GM19438 (cell line): ENCODE data around the gene SCN2A.

ENCODE experiments used
- ATAC-seq: cut with Tn5 transposase; IDR thresholded peaks from one replicate; pipeline ENCODE4 v1.9.1; 2021; ENCODE audit warnings: low read depth; ENCODE audit not compliant: unreplicated experiment

SCN2A gene

DNA sequence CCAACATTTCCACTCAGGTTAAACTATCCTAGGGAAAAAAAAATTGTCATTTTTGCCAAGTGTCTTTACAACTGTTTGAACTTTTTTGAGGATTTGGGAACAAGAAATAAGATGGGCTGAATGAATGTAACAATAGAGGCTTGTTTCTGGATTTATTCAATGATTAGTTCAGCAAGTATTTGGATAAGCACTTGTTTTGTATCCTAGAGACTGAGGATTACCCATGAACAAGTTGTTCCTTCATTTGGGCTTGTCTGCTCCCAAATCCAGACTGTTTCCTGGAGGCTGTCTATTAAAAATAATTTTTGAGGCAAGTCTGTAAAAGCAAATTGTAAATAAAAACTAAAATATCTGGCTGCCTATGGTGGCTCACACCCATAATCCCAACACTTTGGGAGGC, 168.3 kb downstream of the SCN2A start:
- ATAC-seq: no peak

DNA sequence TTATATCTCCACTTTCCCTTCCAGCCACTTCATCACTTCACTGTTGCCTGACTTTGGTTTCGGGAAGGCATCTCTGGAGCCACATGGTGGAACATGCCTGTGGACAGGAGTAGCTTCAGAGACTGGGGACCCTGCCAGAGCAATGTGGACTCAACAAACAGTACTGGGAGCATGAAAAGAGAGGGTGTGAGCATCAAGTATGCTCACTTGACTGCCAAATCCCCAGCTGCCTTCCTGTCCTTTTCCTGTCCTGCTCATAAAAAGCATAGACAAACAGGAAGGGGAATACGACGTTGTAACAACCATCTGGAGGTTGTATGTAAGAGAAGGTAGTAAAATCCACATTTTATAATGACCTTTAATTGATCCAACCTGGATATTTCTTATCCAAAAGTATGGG, 169.0 kb downstream of the SCN2A start:
- no peak for ATAC-seq

DNA sequence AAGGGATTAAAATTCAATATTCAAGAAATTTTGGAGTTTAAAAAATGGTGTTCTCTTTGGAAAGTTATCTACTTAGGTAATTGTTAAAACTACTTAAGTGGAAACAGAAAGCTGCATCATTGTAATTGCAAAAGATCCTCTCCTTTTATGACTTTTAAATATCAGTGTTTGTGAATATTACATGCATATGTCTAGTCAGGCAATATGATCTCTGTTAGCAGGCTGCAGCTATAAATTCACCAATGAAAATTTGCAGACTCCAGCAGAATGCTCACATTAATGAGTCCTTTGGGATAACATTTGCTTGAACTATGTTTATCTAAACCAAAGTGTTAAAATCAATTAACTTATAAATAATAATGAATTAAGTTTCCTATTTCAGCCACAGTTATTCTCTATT, 171.1 kb downstream of the SCN2A start:
- ATAC-seq: no peak

DNA sequence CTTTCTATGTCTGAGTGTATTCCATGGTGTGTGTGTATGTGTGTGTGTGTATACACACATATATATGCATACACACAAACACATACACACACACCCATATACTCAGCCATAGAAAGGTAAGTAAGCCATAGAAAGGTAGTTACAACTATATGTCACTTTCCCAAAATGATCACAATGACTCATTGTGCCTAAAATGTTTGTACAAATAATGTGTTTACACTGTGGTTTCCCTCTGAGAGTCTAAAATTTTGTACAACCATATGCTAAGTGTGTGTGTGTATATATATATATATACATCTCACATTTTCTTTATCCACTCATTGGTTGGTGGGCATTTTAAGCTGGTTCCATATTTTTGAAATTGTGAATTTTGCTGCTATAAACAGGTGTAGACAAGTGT, 175.0 kb downstream of the SCN2A start:
- ATAC-seq: no peak

DNA sequence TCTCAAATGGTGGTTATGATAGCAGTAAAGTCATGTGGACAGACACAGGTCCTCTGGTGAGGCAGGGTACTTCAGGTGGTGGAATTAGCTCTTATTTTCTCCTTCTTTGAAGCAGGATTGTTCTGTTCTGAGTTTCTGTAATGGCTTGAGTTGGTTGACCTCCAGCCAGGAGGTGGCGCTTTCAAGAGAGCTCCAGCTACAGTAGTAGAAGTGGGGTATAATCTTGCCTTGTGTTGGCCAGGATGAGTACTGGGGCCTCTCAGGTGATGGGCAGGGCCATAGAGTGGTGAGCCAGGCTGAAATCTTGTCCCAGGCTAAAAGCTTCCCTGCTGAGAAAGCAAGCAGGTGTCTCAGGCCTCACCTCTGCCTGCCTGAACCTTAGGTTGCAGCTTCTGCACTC, 177.8 kb downstream of the SCN2A start:
- ATAC-seq: no peak

- no peak for ATAC-seq
Measured at GRCh38 chr2:165420231-165420630, 181.0 kb downstream of the SCN2A start.

DNA sequence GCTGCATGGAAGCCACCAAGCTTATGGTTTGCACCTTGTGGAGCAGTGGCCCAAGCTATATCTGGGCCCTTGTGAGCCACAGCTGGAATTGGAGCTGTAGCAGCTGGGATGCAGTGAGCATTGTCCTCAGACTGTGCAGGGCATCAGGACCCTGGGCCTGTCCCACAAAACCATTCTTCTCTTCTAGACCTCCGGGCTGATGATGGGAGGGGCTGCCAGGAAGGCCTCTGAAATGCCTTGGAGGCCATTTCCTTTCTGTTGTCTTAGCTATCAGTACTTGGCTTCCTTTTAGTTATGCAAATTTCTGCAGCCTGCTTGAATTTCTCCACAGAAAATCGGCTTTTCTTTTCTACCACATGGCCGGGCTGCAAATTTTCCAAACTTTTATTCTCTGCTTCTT, 183.9 kb downstream of the SCN2A start:
- ATAC-seq: no peak

- no peak for ATAC-seq
Measured at GRCh38 chr2:165425556-165425955, 186.3 kb downstream of the SCN2A start.

DNA sequence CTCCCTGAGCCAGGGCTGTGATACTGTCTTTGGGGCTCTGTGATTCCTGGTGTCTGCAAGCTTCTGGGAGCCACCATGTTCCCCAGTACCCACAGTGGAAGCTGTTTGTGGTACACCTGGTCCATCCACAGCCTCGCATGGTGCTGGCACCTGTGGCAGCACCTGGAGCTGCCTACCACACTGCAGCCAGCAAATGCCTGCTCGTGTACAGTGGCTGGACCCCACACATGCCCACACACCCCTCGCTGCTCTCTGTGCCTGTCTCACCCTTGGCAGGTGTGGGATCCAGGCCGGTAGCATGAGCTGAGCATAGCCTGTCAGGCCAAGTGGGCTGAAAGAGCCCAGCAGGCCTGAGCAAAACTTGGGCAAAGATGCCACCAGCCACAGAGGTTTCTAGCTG, 188.5 kb downstream of the SCN2A start:
- no peak for ATAC-seq

DNA sequence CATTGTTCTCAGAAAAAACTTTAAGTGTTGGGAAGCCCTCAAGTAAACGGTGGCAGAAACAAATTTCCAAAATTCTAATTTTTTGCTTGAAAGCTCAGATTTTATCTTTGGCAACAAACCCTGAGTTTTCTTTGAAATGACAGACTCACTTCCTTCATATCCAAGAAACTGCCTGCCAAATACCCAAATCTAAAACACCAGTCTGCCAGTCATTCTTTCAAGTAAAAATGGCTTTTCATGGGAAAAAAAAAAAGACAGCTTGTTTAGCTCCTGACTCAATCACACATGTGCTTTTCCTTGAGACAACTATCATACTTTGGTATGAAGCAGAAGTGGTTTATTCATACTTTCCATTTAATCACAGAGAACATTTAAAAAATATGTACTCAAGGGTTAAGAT, 189.7 kb downstream of the SCN2A start:
- ATAC-seq: no peak

GRCh38 chr2:165431014-165431413, 191.8 kb downstream of the SCN2A start:
- no peak for ATAC-seq

DNA sequence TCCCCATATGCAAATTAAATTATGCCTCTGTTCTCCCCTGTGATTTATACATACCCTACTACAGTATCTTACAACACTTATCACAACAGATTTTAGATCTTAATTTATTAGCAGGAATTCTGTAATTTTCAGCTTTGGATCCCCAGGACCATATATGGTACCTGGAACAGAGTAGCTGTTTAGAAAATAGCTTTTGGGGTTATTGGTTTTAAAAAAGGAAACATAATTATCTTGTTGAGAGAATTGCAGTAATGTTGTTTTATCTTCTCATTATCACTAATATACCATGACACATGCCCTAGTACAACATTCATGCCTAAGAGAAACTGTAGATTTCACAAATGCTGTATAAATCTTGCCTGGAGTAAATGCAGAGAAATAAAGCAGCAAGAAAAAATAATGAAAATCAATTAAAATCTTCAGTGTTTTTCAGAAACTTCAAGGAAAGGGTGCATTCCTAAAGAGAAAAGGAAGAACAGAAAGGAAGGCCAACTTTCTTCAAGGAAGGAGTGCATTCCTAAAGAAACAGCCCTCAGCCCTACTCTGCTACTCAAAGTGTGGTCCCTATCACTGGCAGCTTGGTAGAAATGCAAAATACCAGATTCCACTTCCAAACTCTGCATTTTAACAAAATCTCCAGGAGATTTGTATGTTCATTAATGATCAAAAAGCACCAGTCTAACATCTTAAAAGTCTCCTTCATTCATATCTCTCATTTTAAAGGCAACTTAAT, 193.2 kb downstream of the SCN2A start:
- no peak for ATAC-seq

GRCh38 chr2:165434865-165435496, 195.8 kb downstream of the SCN2A start:
- ATAC-seq: no peak

DNA sequence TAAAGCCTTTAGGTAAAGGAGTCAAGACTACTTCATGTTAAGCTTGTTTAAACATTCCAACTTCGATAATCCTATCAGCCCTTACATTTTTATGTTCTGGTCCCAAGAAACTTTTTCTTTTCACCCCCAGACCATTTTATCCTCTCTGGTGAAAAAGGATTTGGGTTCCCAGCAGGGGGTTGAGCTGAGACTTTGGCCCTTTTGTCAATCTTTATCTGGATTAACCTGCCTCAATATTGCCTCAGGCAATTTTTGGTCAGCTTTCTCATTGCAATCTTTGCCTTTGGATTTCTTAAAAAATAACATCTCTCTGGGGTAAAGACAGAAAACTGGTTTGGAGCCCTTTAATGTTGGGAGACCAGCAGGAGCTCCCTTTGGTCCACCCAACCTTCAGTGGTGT, 196.4 kb downstream of the SCN2A start:
- ATAC-seq: no peak

DNA sequence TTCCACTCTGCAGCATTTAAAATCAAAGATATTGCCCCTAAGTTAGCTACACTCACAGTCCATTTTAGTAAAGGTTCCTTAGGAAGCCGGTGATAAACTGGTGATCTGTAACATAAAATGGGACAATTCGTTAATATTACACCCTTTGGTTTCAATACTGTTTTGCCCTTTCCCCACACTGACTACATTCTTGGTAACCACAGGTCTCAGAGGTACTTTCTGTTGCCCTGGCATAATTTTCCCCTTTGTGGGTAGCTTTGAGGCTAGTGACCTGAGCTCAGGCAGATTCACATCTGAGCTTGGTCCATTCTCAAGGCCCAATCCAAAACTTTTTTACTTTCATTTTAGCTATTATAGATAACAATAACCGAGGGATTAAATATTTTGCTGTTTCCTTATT, 197.3 kb downstream of the SCN2A start:
- ATAC-seq: no peak

GRCh38 chr2:165440367-165440766, 201.2 kb downstream of the SCN2A start:
- ATAC-seq: no peak
